HCT116 (cell line): ENCODE measurements around the gene DOCK4. TPM values are rescaled to one million over a fixed set of nuclear protein-coding genes. Genes with fewer than 3 reads are reported as not detected.

Source experiments
- ATAC-seq: fragments of 200-7000 bp; cut with Tn5 transposase; 2 replicates; pipeline ENCODE4 v1.9.1; 2020; ENCODE audit warnings: mild to moderate bottlenecking, moderate library complexity
- BruUV-seq: library from RNA; stranded (reverse); fragments of 400-500 nt; replicated peaks from 2 replicates; lab custom pipeline; 2021; lab: Mats Ljungman, UMichigan
- CTCF ChIA-PET: fragments of 300-600 bp; sonication (Branson Sonifier 250); formaldehyde crosslinking; loops from one replicate; lab custom pipeline; 2021; ENCODE audit warnings: antibody characterized with exemption; lab: Charles Lee
- POLR2A ChIA-PET: fragments of 300-600, 350-600 bp; sonication (Branson Sonifier 250); formaldehyde crosslinking; loops from one replicate; lab custom pipeline; 2021; ENCODE audit warnings: antibody characterized with exemption; lab: Charles Lee
- RAD21 ChIA-PET, 2 experiments: fragments of 300-600 bp; sonication (Branson Sonifier 250); formaldehyde crosslinking; loops; one replicate each; lab custom pipeline; 2023; ENCODE audit warnings: low total read pairs in 2 of 2; ENCODE audit not compliant: uncharacterized antibody in 2 of 2, unreplicated experiment in 2 of 2, low non-redundant PET in 1 of 2; lab: Charles Lee
- DNase-seq: peaks from one replicate; pipeline ENCODE4 v3.0.0-alpha.2; 2010; ENCODE audit warnings: low read depth, low spot score
- H2AFZ ChIP-seq: fragments of 200-600 bp; shearing (Covaris generic), sonication (generic); 2 replicates; pipeline ENCODE4 v1.6.1; 2017; ENCODE audit warnings: low read depth, mixed run types, mixed read lengths, antibody characterized with exemption, low read length; ENCODE audit not compliant: poor library complexity, severe bottlenecking
- H3K27ac ChIP-seq: 2 replicates; pipeline ENCODE4 v1.5.1; 2012; ENCODE audit warnings: low read depth, low read length
- H3K27me3 ChIP-seq: fragments of 200-600 bp; sonication (generic); 2 replicates; pipeline ENCODE4 v1.6.1; 2016; ENCODE audit warnings: mixed run types, low read length, mixed read lengths; ENCODE audit not compliant: insufficient read depth
- H3K36me3 ChIP-seq, 2 experiments: fragments of 200-500 bp in 1 of 2; fragments of 200-600 bp in 1 of 2; sonication (Bioruptor generic) in 1 of 2; sonication (generic) in 1 of 2; 2 replicates each; pipeline versions ENCODE4 v1.5.1 to v1.6.1; 2014 to 2016; ENCODE audit warnings: low read length in 2 of 2, inconsistent platforms in 1 of 2, mixed read lengths in 1 of 2, mixed run types in 1 of 2; ENCODE audit not compliant: insufficient read depth in 2 of 2, control insufficient read depth in 1 of 2
- H3K4me1 ChIP-seq, 2 experiments: fragments of 200-600 bp in 1 of 2; sonication (generic) in 1 of 2; 2 replicates each; pipeline versions ENCODE4 v1.5.1 to v1.6.1; 2012 to 2017; ENCODE audit warnings: low read length in 2 of 2, inconsistent platforms in 1 of 2, mild to moderate bottlenecking in 1 of 2, mixed read lengths in 1 of 2, mixed run types in 1 of 2, moderate library complexity in 1 of 2; ENCODE audit not compliant: insufficient read depth in 2 of 2, control insufficient read depth in 1 of 2
- H3K4me2 ChIP-seq: fragments of 200-600 bp; sonication (generic); 2 replicates; pipeline ENCODE4 v1.6.1; 2017; ENCODE audit warnings: mixed run types, low read length, mixed read lengths
- H3K4me3 ChIP-seq, 2 experiments: fragments of 200-600 bp in 1 of 2; sonication (generic) in 1 of 2; replicated peaks in 1 of 2; 2 replicates each; pipeline ENCODE4 v1.5.1; 2011 to 2016; ENCODE audit warnings: low read length in 2 of 2, control low read depth in 1 of 2, low read depth in 1 of 2, mild to moderate bottlenecking in 1 of 2, mixed read lengths in 1 of 2, mixed run types in 1 of 2
- H3K79me2 ChIP-seq: fragments of 200-600 bp; sonication (generic); 2 replicates; pipeline ENCODE4 v1.6.1; 2017; ENCODE audit warnings: mild to moderate bottlenecking, mixed run types, low read length, moderate library complexity, mixed read lengths; ENCODE audit not compliant: insufficient read depth
- H3K9ac ChIP-seq: fragments of 200-600 bp; sonication (generic); 2 replicates; pipeline ENCODE4 v1.6.1; 2016; ENCODE audit warnings: low read length, mixed read lengths
- H3K9me2 ChIP-seq: fragments of 200-600 bp; sonication (generic), shearing (Covaris generic); 2 replicates; pipeline ENCODE4 v1.6.1; 2017; ENCODE audit warnings: mixed run types, mild to moderate bottlenecking, moderate library complexity; ENCODE audit not compliant: insufficient read depth
- H3K9me3 ChIP-seq, 2 experiments: fragments of 200-500 bp in 1 of 2; fragments of 200-600 bp in 1 of 2; sonication (Bioruptor generic) in 1 of 2; sonication (generic) in 1 of 2; 2 replicates each; pipeline ENCODE4 v1.6.1; 2014 to 2017; ENCODE audit warnings: low read length in 2 of 2, mixed read lengths in 2 of 2, inconsistent platforms in 1 of 2, low read depth in 1 of 2, mild to moderate bottlenecking in 1 of 2, mixed run types in 1 of 2, moderate library complexity in 1 of 2; ENCODE audit not compliant: control insufficient read depth in 1 of 2, insufficient read depth in 1 of 2
- H4K20me1 ChIP-seq: fragments of 200-600 bp; sonication (generic), shearing (Covaris generic); 2 replicates; pipeline ENCODE4 v1.6.1; 2017; ENCODE audit warnings: mixed run types, mild to moderate bottlenecking, moderate library complexity; ENCODE audit not compliant: insufficient read depth
- CBX3 ChIP-seq: IDR thresholded peaks from 2 replicates; pipeline ENCODE4 v1.6.1; 2012; ENCODE audit warnings: low read depth
- CTCF ChIP-seq, 3 experiments: fragments of 200-600 bp in 1 of 3; sonication (generic) in 1 of 3; IDR thresholded peaks in 2 of 3; conservative IDR thresholded peaks in 1 of 3; 2 replicates each; pipeline ENCODE4 v1.5.1; 2012 to 2017; ENCODE audit warnings: low read depth in 2 of 3, low read length in 2 of 3, antibody characterized with exemption in 1 of 3, borderline replicate concordance in 1 of 3, control low read depth in 1 of 3, mild to moderate bottlenecking in 1 of 3, mixed read lengths in 1 of 3, mixed run types in 1 of 3, moderate library complexity in 1 of 3; ENCODE audit not compliant: insufficient read depth in 1 of 3
- ELF1 ChIP-seq: IDR thresholded peaks from 2 replicates; pipeline ENCODE4 v1.6.1; 2012; ENCODE audit warnings: low read depth, borderline replicate concordance
- FOSL1 ChIP-seq: IDR thresholded peaks from 2 replicates; pipeline ENCODE4 v1.6.1; 2012; ENCODE audit warnings: low read depth
- POLR2A ChIP-seq: IDR thresholded peaks from 2 replicates; pipeline ENCODE4 v1.7.0; 2011; ENCODE audit warnings: borderline replicate concordance; ENCODE audit not compliant: insufficient read depth, insufficient read length; ENCODE audit errors: extremely low read depth
- POLR2AphosphoS5 ChIP-seq: IDR thresholded peaks from 2 replicates; pipeline ENCODE4 v1.6.1; 2011; ENCODE audit warnings: mild to moderate bottlenecking, low read depth, low read length, moderate library complexity
- RAD21 ChIP-seq: IDR thresholded peaks from 2 replicates; pipeline ENCODE4 v1.6.1; 2012; ENCODE audit warnings: low read depth, mild to moderate bottlenecking
- SIN3A ChIP-seq: IDR thresholded peaks from 2 replicates; pipeline ENCODE4 v1.6.1; 2012; ENCODE audit warnings: low read depth
- SP1 ChIP-seq: IDR thresholded peaks from 2 replicates; pipeline ENCODE4 v1.6.1; 2012; ENCODE audit warnings: low read depth
- YY1 ChIP-seq: IDR thresholded peaks from 2 replicates; pipeline ENCODE4 v1.6.1; 2011; ENCODE audit warnings: low read length, low read depth, moderate library complexity, mild to moderate bottlenecking; ENCODE audit not compliant: insufficient replicate concordance; ENCODE audit errors: extremely low read depth
- ZBTB33 ChIP-seq: IDR thresholded peaks from 2 replicates; pipeline ENCODE4 v1.6.1; 2011; ENCODE audit warnings: mild to moderate bottlenecking, low read length, moderate library complexity; ENCODE audit not compliant: insufficient replicate concordance; ENCODE audit errors: extremely low read depth
- ZFX ChIP-seq: fragments of 450-650 bp; IDR thresholded peaks from 2 replicates; pipeline ENCODE4 v1.6.1; 2017
- ZNF274 ChIP-seq: fragments of 200-500 bp; sonication (Bioruptor generic); IDR thresholded peaks from 2 replicates; pipeline ENCODE4 v1.6.1; 2014; ENCODE audit warnings: mild to moderate bottlenecking, low read depth, low read length, inconsistent platforms
- intact Hi-C: fragments of 100-400 bp; cut with micrococcal nuclease; formaldehyde crosslinking; loops from 2 replicates; pipeline ENCODE4 v1.10.0; 2022
- total RNA-seq: library from RNA; stranded (reverse); gene quantifications from one replicate; pipeline ENCODE4 v1.2.1, GENCODE V29; 2021; ENCODE audit not compliant: unreplicated experiment
- TF ChIP-seq, protein P1 (sequence below): IDR thresholded peaks from 2 replicates; pipeline ENCODE4 v1.6.1; 2012

The DOCK4 gene
- total RNA-seq, 1 experiment from 2014 or later: 2.2 TPM

GRCh38 chr7:111772716-111773115 is 433.5 kb downstream of the DOCK4 start:
- no peak for TF ChIP-seq FOSL1
- TF ChIP-seq POLR2A: no peak
- TF ChIP-seq YY1: no peak
- TF ChIP-seq SP1: no peak
- no peak for TF ChIP-seq ZNF274
- no peak for TF ChIP-seq ELF1
- no peak for TF ChIP-seq CTCF (IDR thresholded peaks at IDR 0.05 in 2 of 3, conservative IDR thresholded peaks at IDR 0.05 in 1 of 3; ENCODE audit: borderline replicate concordance in 1 of 3, insufficient read depth in 1 of 3, low read depth in 2 of 3, low read length in 2 of 3)
- no peak for TF ChIP-seq RAD21
- no peak for TF ChIP-seq CBX3
- TF ChIP-seq, protein P1, sequence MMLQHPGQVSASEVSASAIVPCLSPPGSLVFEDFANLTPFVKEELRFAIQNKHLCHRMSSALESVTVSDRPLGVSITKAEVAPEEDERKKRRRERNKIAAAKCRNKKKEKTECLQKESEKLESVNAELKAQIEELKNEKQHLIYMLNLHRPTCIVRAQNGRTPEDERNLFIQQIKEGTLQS: no peak
- no peak for TF ChIP-seq ZFX
- TF ChIP-seq POLR2AphosphoS5: no peak
- no peak for TF ChIP-seq ZBTB33
- no peak for TF ChIP-seq SIN3A
- ATAC-seq (no peak), DNase-seq (no peak)
- H2AFZ ChIP-seq: no peak overlapping the region
- H3K4me3 ChIP-seq: no peak overlapping the region
- H3K9me2 ChIP-seq: no peaks in the 10 kb centered on the region
- H3K9ac ChIP-seq: no peak overlapping the region
- H3K27ac ChIP-seq: no peak overlapping the region
- no peaks in the 10 kb centered on the region for H3K27me3 ChIP-seq
- no peaks in the 10 kb centered on the region for H3K4me1 ChIP-seq
- no peaks in the 10 kb centered on the region for H4K20me1 ChIP-seq
- POLR2A ChIA-PET: no interaction called here
- CTCF ChIA-PET: no interaction called here
- H3K36me3 ChIP-seq: no peaks in the 10 kb centered on the region
- no peaks in the 10 kb centered on the region for H3K79me2 ChIP-seq
- RAD21 ChIA-PET: interaction anchor here in 1 of 2 experiments (0.6 kb wide), 1 partner anchor 638 kb away, joined by 4 read pairs; no protein-coding TSS in a partner anchor
- H3K9me3 ChIP-seq: no peaks in the 10 kb centered on the region
- intact Hi-C loops: no loop called here
- BruUV-seq: no TSS peak
- no peak overlapping the region for H3K4me2 ChIP-seq
